ENCODE measurements around the gene ADH4. TPM values are rescaled to one million over a fixed set of nuclear protein-coding genes. Genes with fewer than 3 reads are reported as not detected.
"Not testable (repeated sequence)": the region's sequence is repeated elsewhere in the genome, so short reads cannot be mapped to it uniquely, and the experiment has no call there.

Gene ADH4
- total RNA-seq, 4 donors from 2014 or later = 1.9 to 6.2 TPM; not detected in 2

DNA sequence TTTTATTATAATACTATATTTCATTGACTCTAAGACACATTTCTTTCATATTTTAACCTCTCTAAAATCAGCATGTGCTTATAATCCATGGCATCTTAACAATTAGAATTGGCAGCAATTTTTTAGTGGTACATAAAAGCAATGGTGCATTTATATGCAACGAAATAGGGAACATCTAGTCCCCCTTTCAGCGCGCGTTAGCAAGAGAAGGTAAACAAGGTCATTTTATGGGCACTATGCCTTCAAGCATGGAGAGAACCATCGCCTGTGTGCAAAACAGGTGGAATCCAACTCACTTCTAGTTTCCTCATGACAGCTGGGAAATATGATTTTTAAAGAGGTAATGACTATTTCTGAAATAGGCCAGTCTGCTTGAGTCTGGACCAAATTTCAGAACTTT lies 61.9 kb downstream of the ADH4 start:
- Histone ChIP-seq H3K4me3 (no peak overlapping the region), H3K36me3 (peaks cover 9 to 86% (median 35%) of the 10 kb centered on the region in 3 donors), H3K27ac (peak overlapping the region in 1 of 4 donors; percentile 0), H3K9me3 (no peaks in the 10 kb centered on the region), H3K4me1 (peaks cover 0 to 50% (median 4%) of the 10 kb centered on the region in 3 donors), H3K27me3 (no peaks in the 10 kb centered on the region)
- 87 to 88% methylated on average over 5 of the region's 5 CpGs for WGBS, 2 donors
- TF ChIP-seq POLR2A (IDR thresholded peaks at IDR 0.05) (no peak), CTCF (IDR thresholded peaks at IDR 0.05) (no peak)
- intact Hi-C loops (cut with DNase I) = no loop called here
- no peak for DNase-seq

DNA sequence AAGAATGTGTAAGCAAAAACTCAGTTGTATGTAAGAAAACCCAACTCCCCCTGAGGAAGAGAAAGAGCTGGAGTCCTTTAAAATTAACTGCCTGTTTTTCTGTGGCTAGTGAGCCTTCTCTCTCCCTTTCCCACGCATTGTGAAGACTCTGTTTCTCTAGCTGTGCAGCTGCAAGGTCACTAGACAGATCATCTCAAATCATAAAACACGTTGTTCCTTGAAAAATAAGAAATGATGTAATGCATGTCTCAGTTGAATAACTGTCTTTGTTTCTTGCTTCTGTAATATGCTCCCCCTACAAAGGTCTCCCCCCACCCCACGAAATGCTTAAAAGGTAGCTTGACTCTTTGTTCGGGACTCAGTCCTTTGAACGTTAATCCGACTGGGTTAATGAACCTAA lies 63.2 kb downstream of the ADH4 start:
- DNase-seq; intact Hi-C loops (cut with DNase I); H3K9me3 ChIP-seq; H3K27me3 ChIP-seq; H3K4me3 ChIP-seq: not testable (repeated sequence)
- Histone ChIP-seq H3K36me3 (peaks cover 9 to 99% (median 48%) of the 10 kb centered on the region in 3 donors), H3K4me1 (peaks cover 0 to 37% (median 4%) of the 10 kb centered on the region in 3 donors), H3K27ac (peak overlapping the region in 1 of 4 donors; percentile 10)
- WGBS, 2 donors = 55 to 73% methylated on average over 6 of the region's 6 CpGs

- Histone ChIP-seq H3K27ac (peak overlapping the region in 1 of 4 donors; percentile 10), H3K36me3 (peaks cover 6 to 100% (median 50%) of the 10 kb centered on the region in 3 donors), H3K9me3 (no peaks in the 10 kb centered on the region), H3K27me3 (no peaks in the 10 kb centered on the region), H3K4me1 (peaks cover 0 to 27% (median 4%) of the 10 kb centered on the region in 3 donors), H3K4me3 (no peak overlapping the region)
- 66 to 70% methylated on average over 5 of the region's 5 CpGs for WGBS, 2 donors
- TF ChIP-seq CTCF (IDR thresholded peaks at IDR 0.05) (no peak), POLR2A (IDR thresholded peaks at IDR 0.05) (no peak)
- intact Hi-C loops (cut with DNase I) = no loop called here
- no peak for DNase-seq
Measured at GRCh38 chr4:99079625-99080295, 64.3 kb downstream of the ADH4 start.

- H3K36me3 ChIP-seq = peaks cover 0 to 100% (median 46%) of the 10 kb centered on the region in 3 donors
- no peaks in the 10 kb centered on the region for H3K9me3 ChIP-seq
Measured at GRCh38 chr4:99078931-99079624, 65.0 kb downstream of the ADH4 start.

DNA sequence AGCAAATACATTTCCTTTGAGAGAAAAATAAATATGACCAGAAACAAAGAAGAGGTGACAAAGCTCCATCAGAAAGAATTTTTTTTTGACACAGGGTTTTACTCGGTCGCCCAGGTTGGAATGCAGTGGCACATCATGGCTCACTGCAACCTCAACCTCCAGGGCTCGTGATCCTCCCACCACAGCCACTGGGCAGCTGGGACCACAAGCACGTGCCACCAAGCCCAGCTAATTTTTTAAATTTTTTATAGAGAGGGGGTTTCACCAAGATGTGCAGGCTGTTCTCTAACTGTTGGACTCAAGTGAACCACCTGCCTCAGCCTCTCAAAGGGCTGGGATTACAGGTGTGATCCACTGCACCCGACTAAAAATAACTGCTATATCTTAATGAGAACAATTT lies 65.8 kb downstream of the ADH4 start:
- H3K36me3 ChIP-seq = peaks cover 0 to 100% (median 42%) of the 10 kb centered on the region in 3 donors
- no peak overlapping the region for H3K27ac ChIP-seq
- WGBS, 2 donors = 71 to 92% methylated on average over 5 of the region's 5 CpGs
- TF ChIP-seq POLR2A (IDR thresholded peaks at IDR 0.05) (no peak), CTCF (IDR thresholded peaks at IDR 0.05) (no peak)
- peaks cover 0 to 17% (median 0%) of the 10 kb centered on the region in 3 donors for H3K4me1 ChIP-seq
- no peak overlapping the region for H3K4me3 ChIP-seq
- DNase-seq = no peak
- no peaks in the 10 kb centered on the region for H3K27me3 ChIP-seq
- intact Hi-C loops (cut with DNase I) = no loop called here
- no peaks in the 10 kb centered on the region for H3K9me3 ChIP-seq

More at GRCh38 chr4:99078931-99079624, 65.0 kb downstream of the ADH4 start:
- 56 to 68% methylated on average over 5 of the region's 5 CpGs for WGBS, 2 donors
- DNase-seq = no peak
- Histone ChIP-seq H3K27ac (no peak overlapping the region), H3K4me3 (no peak overlapping the region), H3K4me1 (peaks cover 0 to 23% (median 4%) of the 10 kb centered on the region in 3 donors), H3K27me3 (no peaks in the 10 kb centered on the region)
- intact Hi-C loops (cut with DNase I) = no loop called here
- no peak for TF ChIP-seq POLR2A (IDR thresholded peaks at IDR 0.05)

GRCh38 chr4:99077177-99077576 lies 66.9 kb downstream of the ADH4 start:
- 77 to 88% methylated on average over 4 of the region's 4 CpGs for WGBS, 2 donors
- Histone ChIP-seq H3K9me3 (no peaks in the 10 kb centered on the region), H3K4me1 (peaks cover 0 to 6% (median 0%) of the 10 kb centered on the region in 3 donors), H3K4me3 (no peak overlapping the region), H3K27ac (no peak overlapping the region), H3K27me3 (no peaks in the 10 kb centered on the region), H3K36me3 (peaks cover 0 to 100% (median 36%) of the 10 kb centered on the region in 3 donors)
- intact Hi-C loops (cut with DNase I) = no loop called here
- no peak for TF ChIP-seq POLR2A (IDR thresholded peaks at IDR 0.05)
- no peak for DNase-seq

Data from esophagus squamous epithelium (tissue), 5 donors.